ENCODE measurements around the gene CCDC38. TPM values are rescaled to one million over a fixed set of nuclear protein-coding genes. Genes with fewer than 3 reads are reported as not detected.

The CCDC38 gene
- total RNA-seq, 3 donors from 2014 or later = not detected

- intact Hi-C loops (cut with DNase I, micrococcal nuclease) = no loop called here
- no peak for TF ChIP-seq CTCF (IDR thresholded peaks at IDR 0.05)
- DNase-seq (no peak), ATAC-seq (no peak)
- Histone ChIP-seq H3K4me1 (ENCODE audit: low read depth) (no peaks in the 10 kb centered on the region), H3K4me3 (no peak overlapping the region), H3K9me3 (no peaks in the 10 kb centered on the region), H3K36me3 (ENCODE audit: low read depth) (no peaks in the 10 kb centered on the region)
These were observed 1.8 kb upstream of the CCDC38 start for GRCh38 chr12:95944108-95944704.

GRCh38 chr12:95943330-95943842 is 972 bp upstream of the CCDC38 start, which contains the start of gene AMDHD1:
Gene AMDHD1, plus strand, starts transcription at chr12:95943331. Its CDS starts 68 bp downstream, at chr12:95943399.
- peak; percentile 80 for ATAC-seq
- intact Hi-C loops (cut with DNase I, micrococcal nuclease) = no loop called here
- no peak for TF ChIP-seq CTCF (IDR thresholded peaks at IDR 0.05)
- Histone ChIP-seq H3K4me1 (ENCODE audit: low read depth) (no peaks in the 10 kb centered on the region), H3K4me3 (peak within 1 kb of the TSS; percentile 28), H3K36me3 (ENCODE audit: low read depth) (no peaks in the 10 kb centered on the region), H3K9me3 (no peaks in the 10 kb centered on the region)
- DNase-seq = peak; percentile 40 to 77 (median 73)

- ATAC-seq = no peak
- no peaks in the 10 kb centered on the region for H3K36me3 ChIP-seq (ENCODE audit: low read depth)
- H3K4me3 ChIP-seq = peak overlapping the region; percentile 28
- no peaks in the 10 kb centered on the region for H3K9me3 ChIP-seq
- no peak for DNase-seq
- intact Hi-C loops (cut with DNase I, micrococcal nuclease) = no loop called here
- TF ChIP-seq CTCF (IDR thresholded peaks at IDR 0.05) = no peak
- H3K4me1 ChIP-seq (ENCODE audit: low read depth) = no peaks in the 10 kb centered on the region
These were observed 302 bp downstream of the CCDC38 start for GRCh38 chr12:95942101-95942523.

GRCh38 chr12:95940514-95940913 is 1.9 kb downstream of the CCDC38 start:
- H3K9me3 ChIP-seq = no peaks in the 10 kb centered on the region
- H3K36me3 ChIP-seq (ENCODE audit: low read depth) = no peaks in the 10 kb centered on the region
- H3K4me3 ChIP-seq = no peak overlapping the region
- no peaks in the 10 kb centered on the region for H3K4me1 ChIP-seq (ENCODE audit: low read depth)
- ATAC-seq (no peak), DNase-seq (no peak)
- no peak for TF ChIP-seq CTCF (IDR thresholded peaks at IDR 0.05)
- intact Hi-C loops (cut with DNase I, micrococcal nuclease) = no loop called here

GRCh38 chr12:95922231-95922630 is 20.2 kb downstream of the CCDC38 start:
- no peak overlapping the region for H3K4me3 ChIP-seq
- H3K36me3 ChIP-seq (ENCODE audit: low read depth) = no peaks in the 10 kb centered on the region
- intact Hi-C loops (cut with DNase I, micrococcal nuclease) = no loop called here
- no peak for DNase-seq
- no peak for ATAC-seq
- TF ChIP-seq CTCF (IDR thresholded peaks at IDR 0.05) = no peak
- H3K9me3 ChIP-seq = no peaks in the 10 kb centered on the region
- H3K4me1 ChIP-seq (ENCODE audit: low read depth) = no peaks in the 10 kb centered on the region

All from mucosa of descending colon (tissue), 3 donors.